ENCODE results near the gene FOXP4.

FOXP4 gene

DNA sequence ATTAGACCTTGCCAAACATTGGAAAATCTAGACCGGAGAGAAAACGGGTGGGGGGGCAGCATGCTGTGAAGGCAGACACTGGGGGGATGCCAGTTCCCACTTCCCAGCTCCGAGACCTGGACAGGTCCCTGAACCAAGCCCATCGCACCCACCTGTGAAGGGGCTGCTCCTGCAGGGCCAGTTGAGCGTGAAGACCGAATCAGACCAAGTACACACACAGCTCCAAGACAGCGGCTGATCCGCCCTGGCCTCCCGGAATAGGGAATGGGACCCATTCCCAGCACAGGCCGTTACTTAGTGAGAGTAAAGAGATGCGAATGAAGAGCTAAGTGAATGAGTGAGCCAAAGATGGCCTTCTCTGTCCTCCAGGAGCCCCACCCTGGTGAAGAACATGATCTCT lies 50.6 kb downstream of the FOXP4 start:
- H4K8ac ChIP-seq (ENCODE audit: low read length), result no peak overlapping the region
- H2BK15ac ChIP-seq (ENCODE audit: low read depth, poor library complexity, severe bottlenecking), result no peak overlapping the region
- peaks cover 1% of the 10 kb centered on the region for H3K4me1 ChIP-seq (ENCODE audit: control insufficient read depth, insufficient read depth, low read depth, low read length)
- H3K4me2 ChIP-seq (ENCODE audit: low read length, poor library complexity, severe bottlenecking), result no peak overlapping the region
- H2BK5ac ChIP-seq (ENCODE audit: low read depth, low read length, poor library complexity, severe bottlenecking), result no peak overlapping the region
- H3K27me3 ChIP-seq (ENCODE audit: control insufficient read depth in 1 of 2, insufficient read depth in 1 of 2, low read length in 2 of 2), result no peaks in the 10 kb centered on the region
- peaks cover 12 to 81% of the 10 kb centered on the region in 2 experiments for H3K36me3 ChIP-seq (ENCODE audit: control insufficient read depth in 1 of 2, insufficient read depth in 2 of 2, low read depth in 1 of 2, low read length in 2 of 2)
- H3K23ac ChIP-seq (ENCODE audit: low read length in 2 of 2), result no peak overlapping the region
- H3K14ac ChIP-seq (ENCODE audit: low read length in 2 of 2), result no peak overlapping the region
- no peak overlapping the region for H2BK12ac ChIP-seq (ENCODE audit: low read length in 2 of 2)
- no peak overlapping the region for H3K27ac ChIP-seq (ENCODE audit: low read length, poor library complexity, severe bottlenecking)
- DNase-seq, result no peak
- no peak overlapping the region for H3K4me3 ChIP-seq (ENCODE audit: insufficient read depth in 1 of 2, low read depth in 1 of 2, low read length in 2 of 2)
- no peak overlapping the region for H2AK5ac ChIP-seq (ENCODE audit: low read length, severe bottlenecking)
- no peak overlapping the region for H3K18ac ChIP-seq (ENCODE audit: low read depth in 1 of 2, low read length in 2 of 2)
- H3K9me3 ChIP-seq (ENCODE audit: control insufficient read depth, low read length), result no peaks in the 10 kb centered on the region
- 94% methylated on average over 8 of the region's 11 CpGs for WGBS
- H4K91ac ChIP-seq (ENCODE audit: low read length), result no peak overlapping the region
- H3K9ac ChIP-seq (ENCODE audit: low read length), result no peak overlapping the region
- H3K79me1 ChIP-seq (replicated peaks; ENCODE audit: low read length, poor library complexity, severe bottlenecking), result no peaks in the 10 kb centered on the region
- H3K4ac ChIP-seq (ENCODE audit: low read depth in 1 of 2, low read length in 2 of 2), result no peak overlapping the region
- H2AFZ ChIP-seq (ENCODE audit: low read depth, low read length), result no peak overlapping the region
- H2BK120ac ChIP-seq (ENCODE audit: low read depth, low read length), result no peak overlapping the region

DNA sequence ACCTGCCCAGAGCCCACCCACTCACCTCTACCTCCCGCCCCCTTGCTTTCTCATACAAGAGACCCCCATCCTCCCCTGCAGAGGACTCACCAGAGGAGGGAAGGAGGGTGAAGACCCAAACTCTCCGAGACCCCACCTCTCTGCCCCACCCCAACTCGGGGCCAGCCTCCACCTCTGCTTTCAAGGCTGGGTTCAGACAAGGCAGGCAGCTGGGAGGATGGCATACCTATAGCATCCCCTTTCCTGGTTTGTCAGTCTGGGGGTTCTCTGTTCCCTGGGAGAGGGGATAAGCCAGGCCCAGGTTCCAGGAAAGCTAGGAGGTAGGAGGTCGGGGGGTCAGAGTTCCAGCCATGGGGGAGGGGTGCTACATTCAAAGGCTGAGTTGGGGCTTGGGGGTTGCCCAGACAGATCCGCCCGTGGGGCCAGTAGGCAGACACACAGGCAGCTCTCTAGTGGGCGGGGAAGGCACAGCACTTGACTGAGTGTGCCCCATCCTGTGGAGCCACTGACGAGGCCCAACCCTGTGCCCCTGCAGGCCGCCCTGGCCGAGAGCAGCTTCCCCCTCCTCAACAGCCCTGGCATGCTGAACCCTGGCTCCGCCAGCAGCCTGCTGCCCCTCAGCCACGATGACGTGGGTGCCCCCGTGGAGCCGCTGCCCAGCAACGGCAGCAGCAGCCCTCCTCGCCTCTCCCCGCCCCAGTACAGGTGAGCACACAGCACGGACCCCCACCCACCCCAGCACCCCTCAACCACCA lies 51.2 kb downstream of the FOXP4 start:
- no peaks in the 10 kb centered on the region for H3K79me1 ChIP-seq (replicated peaks; ENCODE audit: low read length, poor library complexity, severe bottlenecking)
- no peak overlapping the region for H2BK120ac ChIP-seq (ENCODE audit: low read depth, low read length)
- H3K4ac ChIP-seq (ENCODE audit: low read depth in 1 of 2, low read length in 2 of 2), result no peak overlapping the region
- H3K14ac ChIP-seq (ENCODE audit: low read length in 2 of 2), result no peak overlapping the region
- no peak overlapping the region for H3K4me2 ChIP-seq (ENCODE audit: low read length, poor library complexity, severe bottlenecking)
- no peak overlapping the region for H2BK12ac ChIP-seq (ENCODE audit: low read length in 2 of 2)
- H2BK15ac ChIP-seq (ENCODE audit: low read depth, poor library complexity, severe bottlenecking), result no peak overlapping the region
- H3K9ac ChIP-seq (ENCODE audit: low read length), result no peak overlapping the region
- no peak overlapping the region for H3K18ac ChIP-seq (ENCODE audit: low read depth in 1 of 2, low read length in 2 of 2)
- H2AFZ ChIP-seq (ENCODE audit: low read depth, low read length), result no peak overlapping the region
- H2AK5ac ChIP-seq (ENCODE audit: low read length, severe bottlenecking), result no peak overlapping the region
- no peak overlapping the region for H4K8ac ChIP-seq (ENCODE audit: low read length)
- H3K4me1 ChIP-seq (ENCODE audit: control insufficient read depth, insufficient read depth, low read depth, low read length), result no peaks in the 10 kb centered on the region
- H3K9me3 ChIP-seq (ENCODE audit: control insufficient read depth, low read length), result no peaks in the 10 kb centered on the region
- no peaks in the 10 kb centered on the region for H3K27me3 ChIP-seq (ENCODE audit: control insufficient read depth in 1 of 2, insufficient read depth in 1 of 2, low read length in 2 of 2)
- H3K36me3 ChIP-seq (ENCODE audit: control insufficient read depth in 1 of 2, insufficient read depth in 2 of 2, low read depth in 1 of 2, low read length in 2 of 2), result peaks cover 12 to 81% of the 10 kb centered on the region in 2 experiments
- no peak overlapping the region for H2BK5ac ChIP-seq (ENCODE audit: low read depth, low read length, poor library complexity, severe bottlenecking)
- DNase-seq, result no peak
- no peak overlapping the region for H4K91ac ChIP-seq (ENCODE audit: low read length)
- H3K4me3 ChIP-seq (ENCODE audit: insufficient read depth in 1 of 2, low read depth in 1 of 2, low read length in 2 of 2), result peak overlapping the region in 1 of 2 experiments; percentile 10
- no peak overlapping the region for H3K27ac ChIP-seq (ENCODE audit: low read length, poor library complexity, severe bottlenecking)
- H3K23ac ChIP-seq (ENCODE audit: low read length in 2 of 2), result no peak overlapping the region
- WGBS, result 91% methylated on average over 18 of the region's 19 CpGs

DNA sequence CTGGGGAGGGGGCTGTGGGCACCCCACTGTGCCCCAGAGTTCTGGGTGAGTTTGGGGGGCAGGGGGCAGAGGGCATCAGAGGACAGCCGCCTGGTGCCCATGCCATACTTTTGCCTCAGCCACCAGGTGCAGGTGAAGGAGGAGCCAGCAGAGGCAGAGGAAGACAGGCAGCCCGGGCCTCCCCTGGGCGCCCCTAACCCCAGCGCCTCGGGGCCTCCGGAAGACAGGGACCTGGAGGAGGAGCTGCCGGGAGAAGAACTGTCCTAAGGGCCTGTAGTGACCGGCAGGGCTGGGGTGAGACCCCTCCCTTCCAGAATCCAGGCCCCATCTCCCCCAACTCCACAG lies 52.5 kb downstream of the FOXP4 start:
- Histone ChIP-seq H2BK120ac (ENCODE audit: low read depth, low read length) (no peak overlapping the region), H3K14ac (ENCODE audit: low read length in 2 of 2) (no peak overlapping the region), H4K91ac (ENCODE audit: low read length) (no peak overlapping the region), H2BK5ac (ENCODE audit: low read depth, low read length, poor library complexity, severe bottlenecking) (no peak overlapping the region), H3K27me3 (ENCODE audit: control insufficient read depth in 1 of 2, insufficient read depth in 1 of 2, low read length in 2 of 2) (no peaks in the 10 kb centered on the region), H2BK12ac (ENCODE audit: low read length in 2 of 2) (no peak overlapping the region), H3K23ac (ENCODE audit: low read length in 2 of 2) (no peak overlapping the region), H3K4me3 (ENCODE audit: insufficient read depth in 1 of 2, low read depth in 1 of 2, low read length in 2 of 2) (no peak overlapping the region), H3K4me1 (ENCODE audit: control insufficient read depth, insufficient read depth, low read depth, low read length) (peaks cover 2% of the 10 kb centered on the region), H3K9me3 (ENCODE audit: control insufficient read depth, low read length) (no peaks in the 10 kb centered on the region), H4K8ac (ENCODE audit: low read length) (no peak overlapping the region), H3K9ac (ENCODE audit: low read length) (no peak overlapping the region), H3K27ac (ENCODE audit: low read length, poor library complexity, severe bottlenecking) (no peak overlapping the region), H2BK15ac (ENCODE audit: low read depth, poor library complexity, severe bottlenecking) (no peak overlapping the region), H3K4me2 (ENCODE audit: low read length, poor library complexity, severe bottlenecking) (no peak overlapping the region), H2AFZ (ENCODE audit: low read depth, low read length) (no peak overlapping the region), H3K36me3 (ENCODE audit: control insufficient read depth in 1 of 2, insufficient read depth in 2 of 2, low read depth in 1 of 2, low read length in 2 of 2) (peaks cover 12 to 70% of the 10 kb centered on the region in 2 experiments), H3K18ac (ENCODE audit: low read depth in 1 of 2, low read length in 2 of 2) (no peak overlapping the region), H3K79me1 (replicated peaks; ENCODE audit: low read length, poor library complexity, severe bottlenecking) (no peaks in the 10 kb centered on the region), H3K4ac (ENCODE audit: low read depth in 1 of 2, low read length in 2 of 2) (no peak overlapping the region), H2AK5ac (ENCODE audit: low read length, severe bottlenecking) (no peak overlapping the region)
- no peak for DNase-seq
- WGBS, result 96% methylated on average over 6 of the region's 8 CpGs

DNA sequence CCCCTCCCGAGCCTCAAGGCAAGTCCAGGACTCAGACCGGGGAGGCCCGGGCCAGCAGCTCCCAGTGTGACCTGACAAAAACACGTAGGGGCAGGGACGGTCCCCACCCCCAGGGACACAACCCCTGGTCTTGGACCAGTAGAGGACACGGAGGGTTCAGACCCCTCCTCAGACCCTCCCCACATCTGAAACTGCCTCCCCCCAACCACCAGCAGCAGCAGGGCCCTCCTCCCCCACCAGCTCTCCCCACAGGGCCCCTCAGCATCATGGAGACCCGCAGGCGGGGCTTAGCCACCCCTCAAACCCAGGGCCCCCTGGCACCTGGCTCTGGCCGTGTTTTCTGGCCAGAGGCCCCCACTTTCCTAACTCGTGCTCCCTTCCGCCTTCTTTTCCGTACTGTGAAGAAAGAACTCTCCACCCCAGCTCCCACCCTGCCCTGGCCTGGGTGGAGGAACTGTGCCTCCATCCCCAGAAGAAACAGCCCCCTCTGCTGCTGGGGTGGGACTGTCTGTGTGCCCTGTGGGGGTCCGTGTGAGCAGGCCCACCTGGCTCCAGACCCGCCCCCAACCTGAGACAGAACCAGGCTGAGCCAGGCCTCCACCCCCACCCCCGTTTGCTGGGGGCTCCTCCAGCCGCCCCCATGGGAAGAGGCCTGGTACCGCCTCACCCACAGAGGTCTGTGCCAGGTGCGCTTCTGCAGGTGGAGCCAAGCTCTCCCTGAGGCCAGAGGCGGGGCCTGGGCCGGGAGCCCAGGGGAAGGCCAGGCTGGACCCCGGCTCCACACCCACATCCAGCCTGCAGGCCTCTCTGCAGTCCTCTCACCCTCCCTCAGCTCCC lies 53.1 kb downstream of the FOXP4 start:
- no peaks in the 10 kb centered on the region for H3K9me3 ChIP-seq (ENCODE audit: control insufficient read depth, low read length)
- no peak overlapping the region for H2BK15ac ChIP-seq (ENCODE audit: low read depth, poor library complexity, severe bottlenecking)
- no peak overlapping the region for H3K4ac ChIP-seq (ENCODE audit: low read depth in 1 of 2, low read length in 2 of 2)
- no peak overlapping the region for H4K91ac ChIP-seq (ENCODE audit: low read length)
- no peaks in the 10 kb centered on the region for H3K79me1 ChIP-seq (replicated peaks; ENCODE audit: low read length, poor library complexity, severe bottlenecking)
- H3K4me3 ChIP-seq (ENCODE audit: insufficient read depth in 1 of 2, low read depth in 1 of 2, low read length in 2 of 2), result no peak overlapping the region
- no peak overlapping the region for H2BK120ac ChIP-seq (ENCODE audit: low read depth, low read length)
- no peak overlapping the region for H4K8ac ChIP-seq (ENCODE audit: low read length)
- no peak overlapping the region for H3K23ac ChIP-seq (ENCODE audit: low read length in 2 of 2)
- H3K36me3 ChIP-seq (ENCODE audit: control insufficient read depth in 1 of 2, insufficient read depth in 2 of 2, low read depth in 1 of 2, low read length in 2 of 2), result peaks cover 12 to 64% of the 10 kb centered on the region in 2 experiments
- no peak overlapping the region for H3K4me2 ChIP-seq (ENCODE audit: low read length, poor library complexity, severe bottlenecking)
- H2BK12ac ChIP-seq (ENCODE audit: low read length in 2 of 2), result no peak overlapping the region
- H2BK5ac ChIP-seq (ENCODE audit: low read depth, low read length, poor library complexity, severe bottlenecking), result no peak overlapping the region
- H3K4me1 ChIP-seq (ENCODE audit: control insufficient read depth, insufficient read depth, low read depth, low read length), result peaks cover 2% of the 10 kb centered on the region
- H3K9ac ChIP-seq (ENCODE audit: low read length), result no peak overlapping the region
- no peak overlapping the region for H3K27ac ChIP-seq (ENCODE audit: low read length, poor library complexity, severe bottlenecking)
- no peak overlapping the region for H2AFZ ChIP-seq (ENCODE audit: low read depth, low read length)
- DNase-seq, result no peak
- H2AK5ac ChIP-seq (ENCODE audit: low read length, severe bottlenecking), result no peak overlapping the region
- H3K14ac ChIP-seq (ENCODE audit: low read length in 2 of 2), result no peak overlapping the region
- no peak overlapping the region for H3K18ac ChIP-seq (ENCODE audit: low read depth in 1 of 2, low read length in 2 of 2)
- WGBS, result 87% methylated on average over 19 of the region's 21 CpGs
- no peaks in the 10 kb centered on the region for H3K27me3 ChIP-seq (ENCODE audit: control insufficient read depth in 1 of 2, insufficient read depth in 1 of 2, low read length in 2 of 2)

All from mesenchymal stem cell (in vitro differentiated cells and primary cell).